ENCODE data around the gene ZMYM2. TPM values are rescaled to one million over a fixed set of nuclear protein-coding genes. Genes with fewer than 3 reads are reported as not detected.

The ZMYM2 gene
- polyA plus RNA-seq, 3 donors = 6.7 to 32.6 (median 8.5) TPM

DNA sequence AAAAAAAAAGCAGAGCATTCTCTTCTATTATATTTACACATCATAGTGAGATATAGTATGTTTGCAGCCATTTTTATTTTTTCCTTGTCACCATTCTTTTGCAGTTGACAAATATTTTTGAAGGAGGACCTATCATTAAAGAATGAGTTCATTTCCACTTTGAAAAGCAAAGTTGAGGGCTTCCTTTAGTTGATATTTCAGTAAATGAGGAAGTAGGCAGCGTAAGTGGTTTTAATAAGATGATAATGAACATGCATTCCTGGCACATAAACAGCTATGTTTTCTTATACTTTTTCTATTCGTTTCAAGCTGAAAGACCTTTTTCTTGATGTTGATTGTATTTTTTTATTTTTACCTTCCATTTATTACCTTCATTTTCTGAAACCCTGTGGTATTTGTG is 66.2 kb downstream of the ZMYM2 start:
- no peak overlapping the region for H3K27ac ChIP-seq (ENCODE audit: low read depth in 1 of 2, low read length in 2 of 2)
- Mint-ChIP-seq H3K4me3 (no peak overlapping the region), H3K27ac (peak overlapping the region in 3 of 7 donors; percentile 25 to 37 (median 31)), H3K4me1 (peaks cover 6% of the 10 kb centered on the region), H3K27me3 (ENCODE audit: low read depth in 3 of 3) (no peaks in the 10 kb centered on the region), H3K36me3 (peaks cover 37 to 56% of the 10 kb centered on the region in 2 donors), H3K9me3 (no peaks in the 10 kb centered on the region)
- peaks cover 0 to 6% of the 10 kb centered on the region in 2 donors for H3K4me1 ChIP-seq (ENCODE audit: control insufficient read depth in 1 of 2, insufficient read depth in 2 of 2, low read length in 2 of 2)
- H3K27me3 ChIP-seq (ENCODE audit: control insufficient read depth in 2 of 2, insufficient read depth in 2 of 2, low read length in 2 of 2) = no peaks in the 10 kb centered on the region
- peaks cover 26% of the 10 kb centered on the region for H4K20me1 ChIP-seq (ENCODE audit: insufficient read depth, low read length)
- no peaks in the 10 kb centered on the region for H3K9me3 ChIP-seq (replicated peaks in 1 of 2; ENCODE audit: control insufficient read depth in 1 of 2, insufficient read depth in 1 of 2, low read length in 2 of 2)
- H3K79me2 ChIP-seq (ENCODE audit: insufficient read depth, low read length) = no peaks in the 10 kb centered on the region
- no peak overlapping the region for H3K4me3 ChIP-seq (replicated peaks in 1 of 3; ENCODE audit: low read depth in 2 of 3, low read length in 3 of 3)
- DNase-seq = peak in 2 of 3 donors; percentile 3 to 7
- intact Hi-C loops (cut with micrococcal nuclease) = no loop called here
- H2AFZ ChIP-seq (ENCODE audit: insufficient read depth, low read depth, low read length, poor library complexity, severe bottlenecking) = no peak overlapping the region
- TF ChIP-seq, protein P1, sequence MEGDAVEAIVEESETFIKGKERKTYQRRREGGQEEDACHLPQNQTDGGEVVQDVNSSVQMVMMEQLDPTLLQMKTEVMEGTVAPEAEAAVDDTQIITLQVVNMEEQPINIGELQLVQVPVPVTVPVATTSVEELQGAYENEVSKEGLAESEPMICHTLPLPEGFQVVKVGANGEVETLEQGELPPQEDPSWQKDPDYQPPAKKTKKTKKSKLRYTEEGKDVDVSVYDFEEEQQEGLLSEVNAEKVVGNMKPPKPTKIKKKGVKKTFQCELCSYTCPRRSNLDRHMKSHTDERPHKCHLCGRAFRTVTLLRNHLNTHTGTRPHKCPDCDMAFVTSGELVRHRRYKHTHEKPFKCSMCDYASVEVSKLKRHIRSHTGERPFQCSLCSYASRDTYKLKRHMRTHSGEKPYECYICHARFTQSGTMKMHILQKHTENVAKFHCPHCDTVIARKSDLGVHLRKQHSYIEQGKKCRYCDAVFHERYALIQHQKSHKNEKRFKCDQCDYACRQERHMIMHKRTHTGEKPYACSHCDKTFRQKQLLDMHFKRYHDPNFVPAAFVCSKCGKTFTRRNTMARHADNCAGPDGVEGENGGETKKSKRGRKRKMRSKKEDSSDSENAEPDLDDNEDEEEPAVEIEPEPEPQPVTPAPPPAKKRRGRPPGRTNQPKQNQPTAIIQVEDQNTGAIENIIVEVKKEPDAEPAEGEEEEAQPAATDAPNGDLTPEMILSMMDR (IDR thresholded peaks at IDR 0.05) = no peak
- peaks cover 56 to 72% of the 10 kb centered on the region in 2 donors for H3K36me3 ChIP-seq (replicated peaks in 1 of 2; ENCODE audit: control insufficient read depth in 1 of 2, insufficient read depth in 2 of 2, low read length in 2 of 2)
- no peak overlapping the region for H3K9ac ChIP-seq (ENCODE audit: insufficient read depth, low read length, poor library complexity, severe bottlenecking)
- WGBS (ENCODE audit: insufficient coverage) = no CpG with 5 or more reads among the region's 2 CpGs
- H3K4me2 ChIP-seq (replicated peaks; ENCODE audit: extremely low read depth, low read length, poor library complexity, severe bottlenecking) = no peak overlapping the region

DNA sequence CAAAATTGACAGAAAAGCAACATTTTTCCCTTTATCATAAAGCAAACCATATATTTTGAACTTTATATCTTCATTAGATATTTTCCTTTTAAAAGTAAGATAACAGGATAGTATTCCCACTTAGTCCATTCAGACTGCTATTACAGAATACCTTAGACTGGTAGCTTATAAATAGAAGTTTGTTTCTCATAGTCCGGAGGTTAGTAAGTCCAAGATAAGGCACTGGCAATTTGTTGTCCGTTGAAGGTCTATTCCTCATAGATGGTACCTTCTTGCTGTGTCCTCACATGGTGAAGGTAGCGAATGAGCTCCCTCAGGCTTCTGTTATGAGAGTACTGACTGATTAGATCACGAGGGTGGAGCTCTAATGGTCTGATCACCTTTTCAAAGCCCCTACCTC is 70.4 kb downstream of the ZMYM2 start:
- Histone ChIP-seq H4K20me1 (ENCODE audit: insufficient read depth, low read length) (peaks cover 16% of the 10 kb centered on the region), H3K9me3 (replicated peaks in 1 of 2; ENCODE audit: control insufficient read depth in 1 of 2, insufficient read depth in 1 of 2, low read length in 2 of 2) (no peaks in the 10 kb centered on the region), H2AFZ (ENCODE audit: insufficient read depth, low read depth, low read length, poor library complexity, severe bottlenecking) (no peak overlapping the region), H3K79me2 (ENCODE audit: insufficient read depth, low read length) (no peaks in the 10 kb centered on the region), H3K27me3 (ENCODE audit: control insufficient read depth in 2 of 2, insufficient read depth in 2 of 2, low read length in 2 of 2) (no peaks in the 10 kb centered on the region), H3K4me1 (ENCODE audit: control insufficient read depth in 1 of 2, insufficient read depth in 2 of 2, low read length in 2 of 2) (peaks cover 0 to 6% of the 10 kb centered on the region in 2 donors), H3K4me3 (replicated peaks in 1 of 3; ENCODE audit: low read depth in 2 of 3, low read length in 3 of 3) (no peak overlapping the region), H3K36me3 (replicated peaks in 1 of 2; ENCODE audit: control insufficient read depth in 1 of 2, insufficient read depth in 2 of 2, low read length in 2 of 2) (peaks cover 72 to 85% of the 10 kb centered on the region in 2 donors), H3K27ac (ENCODE audit: low read depth in 1 of 2, low read length in 2 of 2) (no peak overlapping the region), H3K4me2 (replicated peaks; ENCODE audit: extremely low read depth, low read length, poor library complexity, severe bottlenecking) (no peak overlapping the region), H3K9ac (ENCODE audit: insufficient read depth, low read length, poor library complexity, severe bottlenecking) (no peak overlapping the region)
- Mint-ChIP-seq H3K36me3 (peaks cover 49 to 69% of the 10 kb centered on the region in 2 donors), H3K27ac (no peak overlapping the region), H3K27me3 (ENCODE audit: low read depth in 3 of 3) (no peaks in the 10 kb centered on the region), H3K9me3 (no peaks in the 10 kb centered on the region), H3K4me3 (no peak overlapping the region), H3K4me1 (peaks cover 6% of the 10 kb centered on the region)
- 100% methylated on average over 1 of the region's 4 CpGs for WGBS (ENCODE audit: insufficient coverage)
- intact Hi-C loops (cut with micrococcal nuclease) = no loop called here
- TF ChIP-seq, protein P1 (IDR thresholded peaks at IDR 0.05) = no peak
- DNase-seq = no peak
